GM12873 (cell line): Measurements from ENCODE around the gene ZIC1.

ENCODE experiments used
- CTCF ChIP-seq: IDR thresholded peaks from 2 replicates; pipeline ENCODE4 v1.5.1; 2012; ENCODE audit warnings: low read depth, mild to moderate bottlenecking, moderate library complexity, low read length, control low read depth; ENCODE audit not compliant: insufficient read depth; ENCODE audit errors: missing control alignments

The ZIC1 gene

GRCh38 chr3:147413686-147414389 is 4.7 kb downstream of the ZIC1 start:
- no peak for TF ChIP-seq CTCF

GRCh38 chr3:147414390-147415138 is 5.4 kb downstream of the ZIC1 start:
- TF ChIP-seq CTCF = no peak

- TF ChIP-seq CTCF = no peak
Observed at GRCh38 chr3:147415286-147415685, 6.1 kb downstream of the ZIC1 start.

- TF ChIP-seq CTCF = no peak
Observed at GRCh38 chr3:147415874-147416273, 6.7 kb downstream of the ZIC1 start.

- TF ChIP-seq CTCF = no peak
Observed at GRCh38 chr3:147416931-147417330, 7.8 kb downstream of the ZIC1 start.

GRCh38 chr3:147417551-147418295 is 8.6 kb downstream of the ZIC1 start:
- TF ChIP-seq CTCF = no peak

- TF ChIP-seq CTCF = no peak
Observed at GRCh38 chr3:147418371-147418781, 9.2 kb downstream of the ZIC1 start.
